NB4 (cell line): ENCODE measurements around the gene SLC6A16.
"Not testable (repeated sequence)": the region's sequence is repeated elsewhere in the genome, so short reads cannot be mapped to it uniquely, and the experiment has no call there.

Source experiments
- DNase-seq: peaks from one replicate; pipeline ENCODE4 v3.0.0; 2010; ENCODE audit warnings: low read depth
- H3K4me3 ChIP-seq: one replicate; pipeline ENCODE4 v1.5.1; 2011; ENCODE audit warnings: mild to moderate bottlenecking, low read depth, low read length, moderate library complexity
- MYC ChIP-seq: IDR thresholded peaks from 2 replicates; pipeline ENCODE4 v1.6.1; 2011; ENCODE audit warnings: low read depth, low read length
- POLR2A ChIP-seq: IDR thresholded peaks from 2 replicates; pipeline ENCODE4 v1.6.1; 2011; ENCODE audit warnings: mild to moderate bottlenecking; ENCODE audit not compliant: insufficient read length; ENCODE audit errors: extremely low read depth
- TF ChIP-seq, protein P1 (sequence below): IDR thresholded peaks from 2 replicates; pipeline ENCODE4 v1.6.1; 2011; ENCODE audit warnings: low read depth, low read length
- TF ChIP-seq, protein P2 (sequence below): IDR thresholded peaks from one replicate; pipeline ENCODE4 v1.5.1; 2012; ENCODE audit warnings: low read depth, low read length

Gene SLC6A16

GRCh38 chr19:49333811-49334288 lies 8.9 kb upstream of the SLC6A16 start:
- no peak overlapping the region for H3K4me3 ChIP-seq
- DNase-seq, result no peak
- TF ChIP-seq MYC (no peak), POLR2A (no peak)
- TF ChIP-seq, protein P1, sequence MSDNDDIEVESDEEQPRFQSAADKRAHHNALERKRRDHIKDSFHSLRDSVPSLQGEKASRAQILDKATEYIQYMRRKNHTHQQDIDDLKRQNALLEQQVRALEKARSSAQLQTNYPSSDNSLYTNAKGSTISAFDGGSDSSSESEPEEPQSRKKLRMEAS, result no peak
- TF ChIP-seq, protein P2, sequence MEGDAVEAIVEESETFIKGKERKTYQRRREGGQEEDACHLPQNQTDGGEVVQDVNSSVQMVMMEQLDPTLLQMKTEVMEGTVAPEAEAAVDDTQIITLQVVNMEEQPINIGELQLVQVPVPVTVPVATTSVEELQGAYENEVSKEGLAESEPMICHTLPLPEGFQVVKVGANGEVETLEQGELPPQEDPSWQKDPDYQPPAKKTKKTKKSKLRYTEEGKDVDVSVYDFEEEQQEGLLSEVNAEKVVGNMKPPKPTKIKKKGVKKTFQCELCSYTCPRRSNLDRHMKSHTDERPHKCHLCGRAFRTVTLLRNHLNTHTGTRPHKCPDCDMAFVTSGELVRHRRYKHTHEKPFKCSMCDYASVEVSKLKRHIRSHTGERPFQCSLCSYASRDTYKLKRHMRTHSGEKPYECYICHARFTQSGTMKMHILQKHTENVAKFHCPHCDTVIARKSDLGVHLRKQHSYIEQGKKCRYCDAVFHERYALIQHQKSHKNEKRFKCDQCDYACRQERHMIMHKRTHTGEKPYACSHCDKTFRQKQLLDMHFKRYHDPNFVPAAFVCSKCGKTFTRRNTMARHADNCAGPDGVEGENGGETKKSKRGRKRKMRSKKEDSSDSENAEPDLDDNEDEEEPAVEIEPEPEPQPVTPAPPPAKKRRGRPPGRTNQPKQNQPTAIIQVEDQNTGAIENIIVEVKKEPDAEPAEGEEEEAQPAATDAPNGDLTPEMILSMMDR, result no peak

DNA sequence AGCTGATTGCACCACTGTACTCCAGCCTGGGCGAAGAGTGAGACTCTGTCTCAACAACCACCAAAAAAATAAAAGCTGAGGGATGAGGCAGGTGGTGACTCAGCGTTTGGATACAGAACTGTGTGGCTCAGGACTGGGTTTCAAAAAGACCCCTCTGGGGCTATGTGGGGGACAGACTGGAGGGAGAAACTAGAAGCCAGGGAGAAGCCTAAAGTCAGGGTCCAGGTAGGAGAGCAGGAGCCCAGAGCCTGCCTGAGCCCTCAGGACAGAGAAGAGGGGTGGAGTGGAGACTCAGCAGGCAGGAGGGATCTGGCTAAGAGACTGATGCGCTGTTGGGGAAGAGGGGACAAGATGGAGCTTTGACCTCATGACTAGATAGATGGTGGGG lies 8.4 kb upstream of the SLC6A16 start:
- no peak overlapping the region for H3K4me3 ChIP-seq
- DNase-seq, result peak; percentile 19
- no peak for TF ChIP-seq POLR2A
- TF ChIP-seq, protein P2, result no peak

GRCh38 chr19:49332691-49333417 lies 7.9 kb upstream of the SLC6A16 start:
- not testable (repeated sequence) for H3K4me3 ChIP-seq, DNase-seq

DNA sequence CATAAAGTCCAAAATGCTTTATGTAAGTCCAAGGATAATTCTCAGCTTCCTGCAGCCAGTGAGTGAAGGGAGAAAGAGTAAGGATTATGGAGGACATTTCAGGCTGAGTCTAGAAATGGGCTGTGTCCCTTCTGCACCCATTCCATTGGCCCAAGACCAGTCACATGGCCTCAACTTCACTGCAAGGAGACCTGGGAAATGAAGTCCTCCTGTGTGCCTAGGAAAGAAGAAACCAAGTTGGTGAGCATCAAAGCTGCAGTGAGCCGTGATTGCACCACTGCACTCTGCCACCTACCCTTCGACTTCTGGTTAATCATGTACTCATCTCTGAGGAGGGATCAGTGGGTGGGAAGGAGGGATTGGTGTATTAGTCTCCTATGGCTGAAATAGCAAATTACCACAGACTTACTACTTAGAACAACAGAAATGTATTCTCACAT lies 6.6 kb upstream of the SLC6A16 start:
- peak; percentile 66 for DNase-seq
- H3K4me3 ChIP-seq, result no peak overlapping the region
- TF ChIP-seq, protein P1, result peak; percentile 95
- TF ChIP-seq, protein P2, result no peak

DNA sequence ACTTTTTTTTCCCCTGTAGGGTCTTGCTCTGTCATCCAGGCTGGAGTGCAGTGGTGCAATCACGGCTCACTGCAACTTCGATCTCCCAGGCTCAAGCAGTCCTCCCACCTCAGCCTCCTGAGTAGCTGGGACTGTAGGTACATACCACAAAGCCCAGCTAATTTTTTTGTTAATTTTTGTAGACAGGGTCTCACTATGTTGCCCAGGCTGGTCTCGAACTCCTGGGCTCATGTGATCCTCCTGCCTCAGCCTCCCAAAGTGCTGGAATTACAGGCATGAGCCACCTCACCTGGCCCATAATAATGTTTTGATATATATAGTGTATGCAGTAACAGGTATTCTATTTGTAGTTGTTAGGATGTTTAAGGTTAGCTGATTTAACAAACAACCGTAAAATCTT lies 6.2 kb upstream of the SLC6A16 start:
- not testable (repeated sequence) for H3K4me3 ChIP-seq, DNase-seq

DNA sequence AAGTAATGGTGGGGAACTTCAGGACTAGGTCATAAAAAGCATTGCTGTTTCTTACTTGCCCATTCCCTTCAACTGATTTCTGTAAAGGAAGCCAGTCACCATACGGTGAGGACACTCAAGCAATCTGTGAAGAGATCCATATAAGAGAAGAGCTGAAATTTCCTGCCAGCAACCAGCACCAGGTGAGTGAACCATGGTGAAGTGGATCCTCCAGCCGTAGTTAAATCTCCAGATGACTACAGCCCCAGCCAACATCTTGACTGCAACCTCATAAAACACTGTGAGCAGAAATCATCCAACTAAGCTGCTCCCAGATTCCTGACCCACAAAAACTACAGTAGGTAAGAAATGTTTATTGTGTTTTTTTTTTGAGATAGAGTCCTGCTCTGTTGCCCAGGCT lies 3.8 kb upstream of the SLC6A16 start:
- DNase-seq, result no peak
- TF ChIP-seq POLR2A, result no peak
- TF ChIP-seq MYC, result no peak
- TF ChIP-seq, protein P2, result no peak
- TF ChIP-seq, protein P1, result no peak
- no peak overlapping the region for H3K4me3 ChIP-seq

DNA sequence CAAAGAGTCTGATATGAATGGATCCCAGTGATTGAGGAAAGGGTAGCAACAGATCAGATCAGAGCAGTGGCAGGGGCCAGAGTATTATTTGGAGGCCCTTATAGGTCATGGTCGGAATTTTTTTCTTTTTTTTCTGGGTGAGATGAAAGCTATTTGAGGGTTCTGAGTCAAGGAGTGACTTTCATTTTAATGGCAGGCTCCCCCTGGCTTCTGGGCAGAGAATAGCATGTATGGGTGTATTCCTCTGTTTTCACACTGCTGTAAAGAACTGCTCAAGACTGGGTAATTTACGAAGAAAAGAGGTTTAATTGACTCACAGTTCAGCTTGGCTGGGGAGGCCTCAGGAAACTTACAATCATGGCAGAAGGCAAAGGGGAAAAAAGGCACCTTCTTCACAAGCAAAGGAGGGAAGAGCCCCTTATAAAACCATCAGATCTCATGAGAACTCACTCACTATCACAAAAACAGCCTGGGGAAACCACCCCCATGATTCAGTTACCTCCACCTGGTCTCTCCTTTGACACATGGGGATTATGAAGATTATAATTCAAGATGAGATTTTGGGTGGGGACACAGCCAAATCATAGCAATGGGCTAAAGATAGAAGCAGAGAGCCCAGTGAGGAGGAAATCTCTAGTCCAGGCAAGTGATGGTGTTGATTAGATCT lies 3.0 kb upstream of the SLC6A16 start:
- no peak overlapping the region for H3K4me3 ChIP-seq
- TF ChIP-seq POLR2A (no peak), MYC (no peak)
- TF ChIP-seq, protein P1, result no peak
- TF ChIP-seq, protein P2, result peak; percentile 66
- DNase-seq, result peak; percentile 43
